Neural cell (in vitro differentiated cells): ENCODE results near the gene DIPK1C. TPM values are rescaled to one million over a fixed set of nuclear protein-coding genes. Genes with fewer than 3 reads are reported as not detected.

Experiments used
- H2AFZ ChIP-seq: fragments of 200-600, 300-800 bp; sonication (generic), shearing (Covaris generic); 2 replicates; pipeline ENCODE4 v1.6.0; 2014; ENCODE audit warnings: low read depth, mild to moderate bottlenecking, antibody characterized with exemption, low read length, moderate library complexity
- H3F3A ChIP-seq: fragments of 200-600 bp; shearing (Covaris generic); 2 replicates; pipeline ENCODE4 v1.6.1; 2016; ENCODE audit warnings: mild to moderate bottlenecking, moderate library complexity, mixed read lengths, antibody characterized with exemption, low read length; ENCODE audit not compliant: insufficient read depth, poor library complexity, severe bottlenecking
- H3K27ac ChIP-seq: fragments of 200-600, 300-800 bp; sonication (generic), shearing (Covaris generic); 2 replicates; pipeline ENCODE4 v1.5.1; 2014; ENCODE audit warnings: mild to moderate bottlenecking, low read length, moderate library complexity
- H3K27me3 ChIP-seq: fragments of 300-800, 200-600 bp; sonication (generic), shearing (Covaris generic); 2 replicates; pipeline ENCODE4 v1.6.0; 2014; ENCODE audit warnings: mild to moderate bottlenecking, low read depth, low read length, moderate library complexity; ENCODE audit not compliant: insufficient read depth
- H3K36me3 ChIP-seq: fragments of 300-800, 200-600 bp; sonication (generic), shearing (Covaris generic); 2 replicates; pipeline ENCODE4 v1.5.1; 2014; ENCODE audit warnings: mild to moderate bottlenecking, antibody characterized with exemption, low read length, moderate library complexity; ENCODE audit not compliant: insufficient read depth
- H3K4me2 ChIP-seq: fragments of 300-800, 200-600 bp; sonication (generic), shearing (Covaris generic); 2 replicates; pipeline ENCODE4 v1.6.0; 2014; ENCODE audit warnings: mild to moderate bottlenecking, low read length
- H3K4me3 ChIP-seq: fragments of 300-800, 200-600 bp; sonication (generic), shearing (Covaris generic); 2 replicates; pipeline ENCODE4 v1.5.1; 2014; ENCODE audit warnings: mild to moderate bottlenecking, low read length, moderate library complexity
- H3K79me2 ChIP-seq: fragments of 200-600 bp; shearing (Covaris generic); replicated peaks from 2 replicates; pipeline ENCODE4 v1.6.0; 2014; ENCODE audit warnings: mild to moderate bottlenecking, low read length, moderate library complexity; ENCODE audit not compliant: insufficient read depth
- H3K9ac ChIP-seq: fragments of 300-800, 200-600 bp; sonication (generic), shearing (Covaris generic); 2 replicates; pipeline ENCODE4 v1.6.1; 2016; ENCODE audit warnings: mild to moderate bottlenecking, low read length, mixed read lengths
- H3K9me2 ChIP-seq: fragments of 200-600 bp; shearing (Covaris generic); 2 replicates; pipeline ENCODE4 v1.6.1; 2016; ENCODE audit warnings: mild to moderate bottlenecking, low read length, mixed read lengths; ENCODE audit not compliant: insufficient read depth
- H3K9me3 ChIP-seq: fragments of 200-600, 300-800 bp; sonication (generic), shearing (Covaris generic); 2 replicates; pipeline ENCODE4 v1.6.1; 2016; ENCODE audit warnings: mild to moderate bottlenecking, mixed run types, low read length, moderate library complexity, mixed read lengths
- H4K20me1 ChIP-seq: fragments of 200-600 bp; shearing (Covaris generic); 2 replicates; pipeline ENCODE4 v1.6.1; 2016; ENCODE audit warnings: mild to moderate bottlenecking, mixed run types; ENCODE audit not compliant: insufficient read depth
- EP300 ChIP-seq: fragments of 450-650 bp; conservative IDR thresholded peaks from 2 replicates; pipeline ENCODE4 v1.6.1; 2014; ENCODE audit warnings: antibody characterized with exemption, mild to moderate bottlenecking, moderate library complexity; ENCODE audit not compliant: poor library complexity, severe bottlenecking
- EZH2 ChIP-seq: fragments of 200-600, 300-800 bp; shearing (Covaris generic), sonication (generic); IDR thresholded peaks from 2 replicates; pipeline ENCODE4 v1.6.1; 2014; ENCODE audit warnings: antibody characterized with exemption, low read length, borderline replicate concordance, mild to moderate bottlenecking; ENCODE audit not compliant: insufficient read depth, poor library complexity, severe bottlenecking
- MXI1 ChIP-seq: fragments of 450-650 bp; conservative IDR thresholded peaks from 2 replicates; pipeline ENCODE4 v1.6.1; 2014; ENCODE audit warnings: antibody characterized with exemption, mild to moderate bottlenecking; ENCODE audit not compliant: poor library complexity, severe bottlenecking
- POLR2AphosphoS5 ChIP-seq: IDR thresholded peaks from 2 replicates; pipeline ENCODE4 v1.6.1; 2012
- RAD21 ChIP-seq: fragments of 450-650 bp; conservative IDR thresholded peaks from 2 replicates; pipeline ENCODE4 v1.6.1; 2014; ENCODE audit warnings: antibody characterized with exemption, mild to moderate bottlenecking, moderate library complexity
- SMC3 ChIP-seq: fragments of 450-650 bp; conservative IDR thresholded peaks from 2 replicates; pipeline ENCODE4 v1.6.1; 2014; ENCODE audit warnings: antibody characterized with exemption, mild to moderate bottlenecking, moderate library complexity; ENCODE audit not compliant: poor library complexity
- TAF1 ChIP-seq: IDR thresholded peaks from 2 replicates; pipeline ENCODE4 v1.6.1; 2012; ENCODE audit warnings: low read depth
- polyA plus RNA-seq: library from polyadenylated mRNA; depleted of rRNA; stranded (reverse); fragments of >200 nt; gene quantifications from 2 replicates; pipeline ENCODE4 v1.2.3, GENCODE V29; 2014
- TF ChIP-seq, protein P1 (sequence below): fragments of 450-650 bp; IDR thresholded peaks from 2 replicates; pipeline ENCODE4 v1.5.1; 2014; ENCODE audit warnings: antibody characterized with exemption, mild to moderate bottlenecking, moderate library complexity; ENCODE audit not compliant: poor library complexity, severe bottlenecking
- TF ChIP-seq, protein P2 (sequence below): IDR thresholded peaks from 2 replicates; pipeline ENCODE4 v1.6.1; 2012; ENCODE audit warnings: borderline replicate concordance

DIPK1C gene
- polyA plus RNA-seq, 1 donor from 2014 or later: not detected

DNA sequence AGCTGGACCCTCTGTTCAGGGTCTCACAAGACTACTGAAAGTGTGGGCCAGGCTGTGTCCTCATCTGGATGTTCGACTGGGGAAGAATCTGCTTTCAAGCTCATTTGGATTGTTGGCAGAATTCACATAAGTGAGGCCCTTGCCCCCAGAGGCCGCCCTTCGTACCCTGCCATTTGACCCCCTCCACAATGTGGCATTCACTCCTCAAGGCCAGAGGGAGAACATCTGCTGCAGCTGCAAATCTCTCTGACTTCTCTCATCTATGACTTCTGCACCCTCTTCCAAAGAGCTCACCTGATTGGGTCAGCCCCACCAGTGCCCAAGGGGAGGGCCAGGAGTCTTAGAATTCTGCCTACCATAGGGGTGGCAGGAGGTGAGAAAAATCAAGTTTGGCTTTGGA is 35.2 kb upstream of the DIPK1C start:
- no peak for TF ChIP-seq EZH2
- no peak for TF ChIP-seq TAF1
- no peak for TF ChIP-seq EP300
- no peak for TF ChIP-seq RAD21
- TF ChIP-seq MXI1: no peak
- no peak for TF ChIP-seq POLR2AphosphoS5
- TF ChIP-seq, protein P1, sequence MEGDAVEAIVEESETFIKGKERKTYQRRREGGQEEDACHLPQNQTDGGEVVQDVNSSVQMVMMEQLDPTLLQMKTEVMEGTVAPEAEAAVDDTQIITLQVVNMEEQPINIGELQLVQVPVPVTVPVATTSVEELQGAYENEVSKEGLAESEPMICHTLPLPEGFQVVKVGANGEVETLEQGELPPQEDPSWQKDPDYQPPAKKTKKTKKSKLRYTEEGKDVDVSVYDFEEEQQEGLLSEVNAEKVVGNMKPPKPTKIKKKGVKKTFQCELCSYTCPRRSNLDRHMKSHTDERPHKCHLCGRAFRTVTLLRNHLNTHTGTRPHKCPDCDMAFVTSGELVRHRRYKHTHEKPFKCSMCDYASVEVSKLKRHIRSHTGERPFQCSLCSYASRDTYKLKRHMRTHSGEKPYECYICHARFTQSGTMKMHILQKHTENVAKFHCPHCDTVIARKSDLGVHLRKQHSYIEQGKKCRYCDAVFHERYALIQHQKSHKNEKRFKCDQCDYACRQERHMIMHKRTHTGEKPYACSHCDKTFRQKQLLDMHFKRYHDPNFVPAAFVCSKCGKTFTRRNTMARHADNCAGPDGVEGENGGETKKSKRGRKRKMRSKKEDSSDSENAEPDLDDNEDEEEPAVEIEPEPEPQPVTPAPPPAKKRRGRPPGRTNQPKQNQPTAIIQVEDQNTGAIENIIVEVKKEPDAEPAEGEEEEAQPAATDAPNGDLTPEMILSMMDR: no peak
- TF ChIP-seq, protein P2, sequence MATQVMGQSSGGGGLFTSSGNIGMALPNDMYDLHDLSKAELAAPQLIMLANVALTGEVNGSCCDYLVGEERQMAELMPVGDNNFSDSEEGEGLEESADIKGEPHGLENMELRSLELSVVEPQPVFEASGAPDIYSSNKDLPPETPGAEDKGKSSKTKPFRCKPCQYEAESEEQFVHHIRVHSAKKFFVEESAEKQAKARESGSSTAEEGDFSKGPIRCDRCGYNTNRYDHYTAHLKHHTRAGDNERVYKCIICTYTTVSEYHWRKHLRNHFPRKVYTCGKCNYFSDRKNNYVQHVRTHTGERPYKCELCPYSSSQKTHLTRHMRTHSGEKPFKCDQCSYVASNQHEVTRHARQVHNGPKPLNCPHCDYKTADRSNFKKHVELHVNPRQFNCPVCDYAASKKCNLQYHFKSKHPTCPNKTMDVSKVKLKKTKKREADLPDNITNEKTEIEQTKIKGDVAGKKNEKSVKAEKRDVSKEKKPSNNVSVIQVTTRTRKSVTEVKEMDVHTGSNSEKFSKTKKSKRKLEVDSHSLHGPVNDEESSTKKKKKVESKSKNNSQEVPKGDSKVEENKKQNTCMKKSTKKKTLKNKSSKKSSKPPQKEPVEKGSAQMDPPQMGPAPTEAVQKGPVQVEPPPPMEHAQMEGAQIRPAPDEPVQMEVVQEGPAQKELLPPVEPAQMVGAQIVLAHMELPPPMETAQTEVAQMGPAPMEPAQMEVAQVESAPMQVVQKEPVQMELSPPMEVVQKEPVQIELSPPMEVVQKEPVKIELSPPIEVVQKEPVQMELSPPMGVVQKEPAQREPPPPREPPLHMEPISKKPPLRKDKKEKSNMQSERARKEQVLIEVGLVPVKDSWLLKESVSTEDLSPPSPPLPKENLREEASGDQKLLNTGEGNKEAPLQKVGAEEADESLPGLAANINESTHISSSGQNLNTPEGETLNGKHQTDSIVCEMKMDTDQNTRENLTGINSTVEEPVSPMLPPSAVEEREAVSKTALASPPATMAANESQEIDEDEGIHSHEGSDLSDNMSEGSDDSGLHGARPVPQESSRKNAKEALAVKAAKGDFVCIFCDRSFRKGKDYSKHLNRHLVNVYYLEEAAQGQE: no peak
- no peak for TF ChIP-seq SMC3
- Histone ChIP-seq H3K27me3 (no peaks in the 10 kb centered on the region), H3K4me2 (no peak overlapping the region), H3K9me2 (no peaks in the 10 kb centered on the region), H2AFZ (no peak overlapping the region), H3K9ac (no peak overlapping the region), H3K9me3 (no peaks in the 10 kb centered on the region), H3K27ac (no peak overlapping the region), H4K20me1 (no peaks in the 10 kb centered on the region), H3K36me3 (no peaks in the 10 kb centered on the region), H3K4me3 (no peak overlapping the region), H3K79me2 (peaks cover 6% of the 10 kb centered on the region), H3F3A (no peaks in the 10 kb centered on the region)

DNA sequence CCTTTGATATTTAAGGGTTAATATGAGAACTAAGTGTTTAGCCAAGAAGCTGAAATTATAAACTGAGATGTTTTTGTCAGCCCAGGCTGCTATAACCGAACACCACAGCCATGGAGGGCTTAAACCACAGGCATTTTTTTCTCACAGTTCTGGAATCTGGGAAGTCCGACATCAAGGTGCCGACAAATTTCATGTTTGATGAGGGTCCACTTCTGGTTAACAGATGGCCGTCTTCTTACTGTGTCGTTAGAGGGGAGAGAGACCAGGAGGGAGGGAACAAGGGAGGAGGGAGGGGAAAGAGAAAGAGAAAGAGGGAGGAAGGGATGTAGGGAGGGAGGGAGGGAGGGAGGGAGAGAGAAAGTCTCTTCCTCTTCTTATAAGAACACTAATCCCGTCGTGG is 32.6 kb upstream of the DIPK1C start:
- H3K27me3 ChIP-seq: no peaks in the 10 kb centered on the region
- H3K4me2 ChIP-seq: no peak overlapping the region
- H3K9ac ChIP-seq: no peak overlapping the region
- no peaks in the 10 kb centered on the region for H3K79me2 ChIP-seq
- no peaks in the 10 kb centered on the region for H3K9me3 ChIP-seq
- H4K20me1 ChIP-seq: no peaks in the 10 kb centered on the region
- H3K27ac ChIP-seq: no peak overlapping the region
- H2AFZ ChIP-seq: no peak overlapping the region
- no peak overlapping the region for H3K4me3 ChIP-seq
- H3K9me2 ChIP-seq: no peaks in the 10 kb centered on the region
- H3K36me3 ChIP-seq: no peaks in the 10 kb centered on the region
- TF ChIP-seq POLR2AphosphoS5 (no peak), EZH2 (no peak)
- no peaks in the 10 kb centered on the region for H3F3A ChIP-seq

DNA sequence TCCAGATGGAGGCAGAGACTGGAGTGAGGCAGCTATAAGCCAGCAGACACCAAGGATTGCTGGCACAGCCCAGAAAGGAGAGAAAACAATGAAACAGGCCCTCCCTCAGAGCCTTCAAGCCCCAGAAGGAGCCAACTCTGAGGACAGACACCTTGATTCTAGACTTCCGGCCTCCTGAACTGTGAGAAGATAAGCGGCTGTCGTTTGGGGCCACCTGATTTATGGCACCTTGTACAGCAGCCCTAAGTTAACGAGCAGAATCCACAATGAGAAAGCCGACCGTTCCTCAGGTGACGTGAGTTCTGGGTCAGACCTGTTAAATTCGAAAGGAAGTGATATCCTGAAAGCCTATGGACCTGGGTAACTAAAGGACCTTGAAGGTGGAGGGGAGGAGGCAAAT is 31.8 kb upstream of the DIPK1C start:
- no peaks in the 10 kb centered on the region for H3K27me3 ChIP-seq
- H3K4me2 ChIP-seq: no peak overlapping the region
- no peaks in the 10 kb centered on the region for H3K9me2 ChIP-seq
- H4K20me1 ChIP-seq: no peaks in the 10 kb centered on the region
- TF ChIP-seq EZH2 (no peak), EP300 (no peak), SMC3 (no peak), TAF1 (no peak), MXI1 (no peak), POLR2AphosphoS5 (no peak), RAD21 (no peak)
- TF ChIP-seq, protein P2: no peak
- H3K36me3 ChIP-seq: no peaks in the 10 kb centered on the region
- no peaks in the 10 kb centered on the region for H3F3A ChIP-seq
- H3K9me3 ChIP-seq: no peaks in the 10 kb centered on the region
- H2AFZ ChIP-seq: no peak overlapping the region
- H3K4me3 ChIP-seq: no peak overlapping the region
- no peak overlapping the region for H3K27ac ChIP-seq
- no peak overlapping the region for H3K9ac ChIP-seq
- H3K79me2 ChIP-seq: no peaks in the 10 kb centered on the region
